Measurements from ENCODE around the gene ERMP1.

ERMP1 gene

GRCh38 chr9:5854063-5854790, 21.3 kb upstream of the ERMP1 start:
- Histone ChIP-seq H3K36me3 (ENCODE audit: control insufficient read depth in 1 of 2, insufficient read depth in 2 of 2, low read length in 2 of 2) (no peaks in the 10 kb centered on the region), H3K4me1 (ENCODE audit: control insufficient read depth in 1 of 2, insufficient read depth in 2 of 2, low read length in 2 of 2) (peaks cover 6 to 11% of the 10 kb centered on the region in 2 donors), H3K9me3 (ENCODE audit: control insufficient read depth in 1 of 2, low read length in 2 of 2) (no peaks in the 10 kb centered on the region), H3K4me3 (ENCODE audit: low read depth in 1 of 2, low read length in 2 of 2) (no peak overlapping the region), H3K27ac (ENCODE audit: low read depth, low read length) (no peak overlapping the region), H3K9ac (ENCODE audit: low read depth in 1 of 2, low read length in 2 of 2) (no peak overlapping the region), H3K27me3 (ENCODE audit: control insufficient read depth in 1 of 2, insufficient read depth in 2 of 2, low read length in 2 of 2) (no peaks in the 10 kb centered on the region)

- Histone ChIP-seq H3K4me1 (ENCODE audit: control insufficient read depth in 1 of 2, insufficient read depth in 2 of 2, low read length in 2 of 2) (peaks cover 6 to 11% of the 10 kb centered on the region in 2 donors), H3K9me3 (ENCODE audit: control insufficient read depth in 1 of 2, low read length in 2 of 2) (no peaks in the 10 kb centered on the region), H3K4me3 (ENCODE audit: low read depth in 1 of 2, low read length in 2 of 2) (no peak overlapping the region), H3K27me3 (ENCODE audit: control insufficient read depth in 1 of 2, insufficient read depth in 2 of 2, low read length in 2 of 2) (no peaks in the 10 kb centered on the region), H3K9ac (ENCODE audit: low read depth in 1 of 2, low read length in 2 of 2) (no peak overlapping the region), H3K27ac (ENCODE audit: low read depth, low read length) (no peak overlapping the region), H3K36me3 (ENCODE audit: control insufficient read depth in 1 of 2, insufficient read depth in 2 of 2, low read length in 2 of 2) (no peaks in the 10 kb centered on the region)
Observed at GRCh38 chr9:5853617-5854016, 20.7 kb upstream of the ERMP1 start.

- no peaks in the 10 kb centered on the region for H3K9me3 ChIP-seq (ENCODE audit: control insufficient read depth in 1 of 2, low read length in 2 of 2)
- no peak overlapping the region for H3K27ac ChIP-seq (ENCODE audit: low read depth, low read length)
- no peak overlapping the region for H3K9ac ChIP-seq (ENCODE audit: low read depth in 1 of 2, low read length in 2 of 2)
- no peak overlapping the region for H3K4me3 ChIP-seq (ENCODE audit: low read depth in 1 of 2, low read length in 2 of 2)
- no peaks in the 10 kb centered on the region for H3K36me3 ChIP-seq (ENCODE audit: control insufficient read depth in 1 of 2, insufficient read depth in 2 of 2, low read length in 2 of 2)
- H3K4me1 ChIP-seq (ENCODE audit: control insufficient read depth in 1 of 2, insufficient read depth in 2 of 2, low read length in 2 of 2): peaks cover 6 to 11% of the 10 kb centered on the region in 2 donors
- H3K27me3 ChIP-seq (ENCODE audit: control insufficient read depth in 1 of 2, insufficient read depth in 2 of 2, low read length in 2 of 2): no peaks in the 10 kb centered on the region
Observed at GRCh38 chr9:5852987-5853386, 20.1 kb upstream of the ERMP1 start.

- Histone ChIP-seq H3K9ac (ENCODE audit: low read depth in 1 of 2, low read length in 2 of 2) (no peak overlapping the region), H3K36me3 (ENCODE audit: control insufficient read depth in 1 of 2, insufficient read depth in 2 of 2, low read length in 2 of 2) (no peaks in the 10 kb centered on the region), H3K4me3 (ENCODE audit: low read depth in 1 of 2, low read length in 2 of 2) (no peak overlapping the region), H3K27ac (ENCODE audit: low read depth, low read length) (no peak overlapping the region), H3K27me3 (ENCODE audit: control insufficient read depth in 1 of 2, insufficient read depth in 2 of 2, low read length in 2 of 2) (no peaks in the 10 kb centered on the region), H3K9me3 (ENCODE audit: control insufficient read depth in 1 of 2, low read length in 2 of 2) (no peaks in the 10 kb centered on the region), H3K4me1 (ENCODE audit: control insufficient read depth in 1 of 2, insufficient read depth in 2 of 2, low read length in 2 of 2) (peaks cover 6 to 11% of the 10 kb centered on the region in 2 donors)
Observed at GRCh38 chr9:5851445-5851844, 18.5 kb upstream of the ERMP1 start.

GRCh38 chr9:5850724-5851122, 17.8 kb upstream of the ERMP1 start:
- Histone ChIP-seq H3K27me3 (ENCODE audit: control insufficient read depth in 1 of 2, insufficient read depth in 2 of 2, low read length in 2 of 2) (no peaks in the 10 kb centered on the region), H3K27ac (ENCODE audit: low read depth, low read length) (no peak overlapping the region), H3K4me1 (ENCODE audit: control insufficient read depth in 1 of 2, insufficient read depth in 2 of 2, low read length in 2 of 2) (peaks cover 6 to 11% of the 10 kb centered on the region in 2 donors), H3K9me3 (ENCODE audit: control insufficient read depth in 1 of 2, low read length in 2 of 2) (no peaks in the 10 kb centered on the region), H3K36me3 (ENCODE audit: control insufficient read depth in 1 of 2, insufficient read depth in 2 of 2, low read length in 2 of 2) (no peaks in the 10 kb centered on the region), H3K9ac (ENCODE audit: low read depth in 1 of 2, low read length in 2 of 2) (no peak overlapping the region), H3K4me3 (ENCODE audit: low read depth in 1 of 2, low read length in 2 of 2) (no peak overlapping the region)

- Histone ChIP-seq H3K4me3 (ENCODE audit: low read depth in 1 of 2, low read length in 2 of 2) (no peak overlapping the region), H3K36me3 (ENCODE audit: control insufficient read depth in 1 of 2, insufficient read depth in 2 of 2, low read length in 2 of 2) (no peaks in the 10 kb centered on the region), H3K9ac (ENCODE audit: low read depth in 1 of 2, low read length in 2 of 2) (no peak overlapping the region), H3K27ac (ENCODE audit: low read depth, low read length) (no peak overlapping the region), H3K4me1 (ENCODE audit: control insufficient read depth in 1 of 2, insufficient read depth in 2 of 2, low read length in 2 of 2) (peaks cover 11 to 15% of the 10 kb centered on the region in 2 donors), H3K9me3 (ENCODE audit: control insufficient read depth in 1 of 2, low read length in 2 of 2) (no peaks in the 10 kb centered on the region), H3K27me3 (ENCODE audit: control insufficient read depth in 1 of 2, insufficient read depth in 2 of 2, low read length in 2 of 2) (no peaks in the 10 kb centered on the region)
Observed at GRCh38 chr9:5848372-5848882, 15.5 kb upstream of the ERMP1 start.

GRCh38 chr9:5846501-5846921, 13.6 kb upstream of the ERMP1 start:
- Histone ChIP-seq H3K4me1 (ENCODE audit: control insufficient read depth in 1 of 2, insufficient read depth in 2 of 2, low read length in 2 of 2) (peaks cover 20 to 21% of the 10 kb centered on the region in 2 donors), H3K36me3 (ENCODE audit: control insufficient read depth in 1 of 2, insufficient read depth in 2 of 2, low read length in 2 of 2) (no peaks in the 10 kb centered on the region), H3K9me3 (ENCODE audit: control insufficient read depth in 1 of 2, low read length in 2 of 2) (no peaks in the 10 kb centered on the region), H3K27me3 (ENCODE audit: control insufficient read depth in 1 of 2, insufficient read depth in 2 of 2, low read length in 2 of 2) (no peaks in the 10 kb centered on the region), H3K27ac (ENCODE audit: low read depth, low read length) (no peak overlapping the region), H3K9ac (ENCODE audit: low read depth in 1 of 2, low read length in 2 of 2) (no peak overlapping the region), H3K4me3 (ENCODE audit: low read depth in 1 of 2, low read length in 2 of 2) (no peak overlapping the region)

- H3K27me3 ChIP-seq (ENCODE audit: control insufficient read depth in 1 of 2, insufficient read depth in 2 of 2, low read length in 2 of 2): no peaks in the 10 kb centered on the region
- no peaks in the 10 kb centered on the region for H3K36me3 ChIP-seq (ENCODE audit: control insufficient read depth in 1 of 2, insufficient read depth in 2 of 2, low read length in 2 of 2)
- no peak overlapping the region for H3K27ac ChIP-seq (ENCODE audit: low read depth, low read length)
- peaks cover 17 to 18% of the 10 kb centered on the region in 2 donors for H3K4me1 ChIP-seq (ENCODE audit: control insufficient read depth in 1 of 2, insufficient read depth in 2 of 2, low read length in 2 of 2)
- no peaks in the 10 kb centered on the region for H3K9me3 ChIP-seq (ENCODE audit: control insufficient read depth in 1 of 2, low read length in 2 of 2)
- no peak overlapping the region for H3K4me3 ChIP-seq (ENCODE audit: low read depth in 1 of 2, low read length in 2 of 2)
- H3K9ac ChIP-seq (ENCODE audit: low read depth in 1 of 2, low read length in 2 of 2): no peak overlapping the region
Observed at GRCh38 chr9:5846096-5846495, 13.2 kb upstream of the ERMP1 start.

- H3K27ac ChIP-seq (ENCODE audit: low read depth, low read length): no peak overlapping the region
Observed at GRCh38 chr9:5845157-5845531, 12.2 kb upstream of the ERMP1 start.

GRCh38 chr9:5843794-5844471, 11.0 kb upstream of the ERMP1 start:
- no peak overlapping the region for H3K4me3 ChIP-seq (ENCODE audit: low read depth in 1 of 2, low read length in 2 of 2)
- H3K9me3 ChIP-seq (ENCODE audit: control insufficient read depth in 1 of 2, low read length in 2 of 2): no peaks in the 10 kb centered on the region
- no peak overlapping the region for H3K27ac ChIP-seq (ENCODE audit: low read depth, low read length)
- H3K36me3 ChIP-seq (ENCODE audit: control insufficient read depth in 1 of 2, insufficient read depth in 2 of 2, low read length in 2 of 2): no peaks in the 10 kb centered on the region
- no peaks in the 10 kb centered on the region for H3K27me3 ChIP-seq (ENCODE audit: control insufficient read depth in 1 of 2, insufficient read depth in 2 of 2, low read length in 2 of 2)
- peaks cover 11 to 21% of the 10 kb centered on the region in 2 donors for H3K4me1 ChIP-seq (ENCODE audit: control insufficient read depth in 1 of 2, insufficient read depth in 2 of 2, low read length in 2 of 2)
- no peak overlapping the region for H3K9ac ChIP-seq (ENCODE audit: low read depth in 1 of 2, low read length in 2 of 2)

More at GRCh38 chr9:5845157-5845531, 12.2 kb upstream of the ERMP1 start:
- H3K9ac ChIP-seq (ENCODE audit: low read depth in 1 of 2, low read length in 2 of 2): no peak overlapping the region
- no peak overlapping the region for H3K4me3 ChIP-seq (ENCODE audit: low read depth in 1 of 2, low read length in 2 of 2)
- H3K4me1 ChIP-seq (ENCODE audit: control insufficient read depth in 1 of 2, insufficient read depth in 2 of 2, low read length in 2 of 2): peaks cover 14 to 15% of the 10 kb centered on the region in 2 donors
- H3K36me3 ChIP-seq (ENCODE audit: control insufficient read depth in 1 of 2, insufficient read depth in 2 of 2, low read length in 2 of 2): no peaks in the 10 kb centered on the region
- no peaks in the 10 kb centered on the region for H3K27me3 ChIP-seq (ENCODE audit: control insufficient read depth in 1 of 2, insufficient read depth in 2 of 2, low read length in 2 of 2)
- H3K9me3 ChIP-seq (ENCODE audit: control insufficient read depth in 1 of 2, low read length in 2 of 2): no peaks in the 10 kb centered on the region
